GM21447 (cell line): ENCODE results near the gene DACH1.
"Not testable (repeated sequence)": the region's sequence is repeated elsewhere in the genome, so short reads cannot be mapped to it uniquely, and the experiment has no call there.

Experiments
- ATAC-seq: cut with Tn5 transposase; IDR thresholded peaks from one replicate; pipeline ENCODE4 v1.9.1; 2021; ENCODE audit not compliant: unreplicated experiment

Gene DACH1

GRCh38 chr13:71785361-71785760 lies 81.6 kb downstream of the DACH1 start:
- no peak for ATAC-seq

GRCh38 chr13:71780546-71780945 lies 86.5 kb downstream of the DACH1 start:
- ATAC-seq: no peak

GRCh38 chr13:71778998-71779397 lies 88.0 kb downstream of the DACH1 start:
- not testable (repeated sequence) for ATAC-seq

- ATAC-seq: no peak
These were observed 91.0 kb downstream of the DACH1 start for GRCh38 chr13:71775966-71776365.

GRCh38 chr13:71774863-71775262 lies 92.1 kb downstream of the DACH1 start:
- ATAC-seq: no peak

- ATAC-seq: no peak
These were observed 93.5 kb downstream of the DACH1 start for GRCh38 chr13:71773531-71773930.

- no peak for ATAC-seq
These were observed 94.6 kb downstream of the DACH1 start for GRCh38 chr13:71772361-71772760.

- ATAC-seq: no peak
These were observed 95.9 kb downstream of the DACH1 start for GRCh38 chr13:71771144-71771543.

GRCh38 chr13:71770710-71771109 lies 96.3 kb downstream of the DACH1 start:
- ATAC-seq: no peak

- ATAC-seq: no peak
These were observed 98.1 kb downstream of the DACH1 start for GRCh38 chr13:71768881-71769280.

GRCh38 chr13:71759651-71760511 lies 107.1 kb downstream of the DACH1 start:
- ATAC-seq: no peak

- no peak for ATAC-seq
These were observed 108.2 kb downstream of the DACH1 start for GRCh38 chr13:71758828-71759227.

GRCh38 chr13:71754407-71754974 lies 112.5 kb downstream of the DACH1 start:
- ATAC-seq: no peak

GRCh38 chr13:71752775-71753513 lies 114.1 kb downstream of the DACH1 start:
- ATAC-seq: no peak

- no peak for ATAC-seq
These were observed 115.9 kb downstream of the DACH1 start for GRCh38 chr13:71751073-71751472.

- no peak for ATAC-seq
These were observed 136.7 kb downstream of the DACH1 start for GRCh38 chr13:71730267-71730666.

- no peak for ATAC-seq
These were observed 137.6 kb downstream of the DACH1 start for GRCh38 chr13:71729441-71729840.

GRCh38 chr13:71727662-71728061 lies 139.3 kb downstream of the DACH1 start:
- ATAC-seq: no peak

- ATAC-seq: no peak
These were observed 140.0 kb downstream of the DACH1 start for GRCh38 chr13:71727042-71727441.

- ATAC-seq: no peak
These were observed 144.8 kb downstream of the DACH1 start for GRCh38 chr13:71722206-71722605.

- no peak for ATAC-seq
These were observed 145.9 kb downstream of the DACH1 start for GRCh38 chr13:71721104-71721503.

- no peak for ATAC-seq
These were observed 148.1 kb downstream of the DACH1 start for GRCh38 chr13:71718931-71719330.
